ENCODE data around the gene AQP1.

GRCh38 chr7:30884881-30885280 lies 26.8 kb upstream of the AQP1 start:
- TF ChIP-seq POLR2AphosphoS5 (IDR thresholded peaks at IDR 0.05) (no peak), POLR2A (IDR thresholded peaks at IDR 0.05) (no peak), CTCF (IDR thresholded peaks at IDR 0.05) (no peak)
